Osteocyte (in vitro differentiated cells): ENCODE results near the gene ZNF628. TPM values are rescaled to one million over a fixed set of nuclear protein-coding genes. Genes with fewer than 3 reads are reported as not detected.

Experiments used
- DNase-seq: peaks from one replicate; pipeline ENCODE4 v3.0.0; 2021; ENCODE audit warnings: mixed read lengths; ENCODE audit not compliant: unreplicated experiment; ENCODE audit errors: extremely low spot score
- H3K27ac Mint-ChIP-seq: one replicate; pipeline ENCODE4 v1.8.0; 2021; ENCODE audit warnings: mild to moderate bottlenecking, mixed read lengths; ENCODE audit not compliant: unreplicated experiment
- H3K27me3 Mint-ChIP-seq: one replicate; pipeline ENCODE4 v1.8.0; 2021; ENCODE audit warnings: mixed read lengths; ENCODE audit not compliant: unreplicated experiment
- H3K36me3 Mint-ChIP-seq: one replicate; pipeline ENCODE4 v1.8.0; 2021; ENCODE audit warnings: mixed read lengths; ENCODE audit not compliant: unreplicated experiment
- H3K4me1 Mint-ChIP-seq: one replicate; pipeline ENCODE4 v1.8.0; 2021; ENCODE audit warnings: mixed read lengths; ENCODE audit not compliant: unreplicated experiment
- H3K4me3 Mint-ChIP-seq: one replicate; pipeline ENCODE4 v1.8.0; 2021; ENCODE audit warnings: mild to moderate bottlenecking, moderate library complexity, mixed read lengths; ENCODE audit not compliant: unreplicated experiment
- H3K9me3 Mint-ChIP-seq: one replicate; pipeline ENCODE4 v1.8.0; 2021; ENCODE audit warnings: mixed read lengths; ENCODE audit not compliant: unreplicated experiment
- total RNA-seq: library from RNA; stranded (reverse); gene quantifications from 2 replicates; pipeline ENCODE4 v1.2.1, GENCODE V29; 2021
- TF ChIP-seq, protein P1 (sequence below): fragments of 200-600 bp; sonication (generic); IDR thresholded peaks from 2 replicates; pipeline ENCODE4 v1.5.0; 2021; ENCODE audit warnings: antibody characterized with exemption, mild to moderate bottlenecking, moderate library complexity

Gene ZNF628
- total RNA-seq, 1 donor from 2014 or later, result 11.6 TPM

GRCh38 chr19:55457683-55458457, 18.5 kb upstream of the ZNF628 start:
- TF ChIP-seq, protein P1, sequence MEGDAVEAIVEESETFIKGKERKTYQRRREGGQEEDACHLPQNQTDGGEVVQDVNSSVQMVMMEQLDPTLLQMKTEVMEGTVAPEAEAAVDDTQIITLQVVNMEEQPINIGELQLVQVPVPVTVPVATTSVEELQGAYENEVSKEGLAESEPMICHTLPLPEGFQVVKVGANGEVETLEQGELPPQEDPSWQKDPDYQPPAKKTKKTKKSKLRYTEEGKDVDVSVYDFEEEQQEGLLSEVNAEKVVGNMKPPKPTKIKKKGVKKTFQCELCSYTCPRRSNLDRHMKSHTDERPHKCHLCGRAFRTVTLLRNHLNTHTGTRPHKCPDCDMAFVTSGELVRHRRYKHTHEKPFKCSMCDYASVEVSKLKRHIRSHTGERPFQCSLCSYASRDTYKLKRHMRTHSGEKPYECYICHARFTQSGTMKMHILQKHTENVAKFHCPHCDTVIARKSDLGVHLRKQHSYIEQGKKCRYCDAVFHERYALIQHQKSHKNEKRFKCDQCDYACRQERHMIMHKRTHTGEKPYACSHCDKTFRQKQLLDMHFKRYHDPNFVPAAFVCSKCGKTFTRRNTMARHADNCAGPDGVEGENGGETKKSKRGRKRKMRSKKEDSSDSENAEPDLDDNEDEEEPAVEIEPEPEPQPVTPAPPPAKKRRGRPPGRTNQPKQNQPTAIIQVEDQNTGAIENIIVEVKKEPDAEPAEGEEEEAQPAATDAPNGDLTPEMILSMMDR, result no peak
- H3K9me3 Mint-ChIP-seq, result no peaks in the 10 kb centered on the region
- peaks cover 24% of the 10 kb centered on the region for H3K4me1 Mint-ChIP-seq
- H3K4me3 Mint-ChIP-seq, result no peak overlapping the region
- no peak overlapping the region for H3K27ac Mint-ChIP-seq
- peaks cover 9% of the 10 kb centered on the region for H3K36me3 Mint-ChIP-seq
- H3K27me3 Mint-ChIP-seq, result peaks cover 6% of the 10 kb centered on the region
- DNase-seq, result no peak

DNA sequence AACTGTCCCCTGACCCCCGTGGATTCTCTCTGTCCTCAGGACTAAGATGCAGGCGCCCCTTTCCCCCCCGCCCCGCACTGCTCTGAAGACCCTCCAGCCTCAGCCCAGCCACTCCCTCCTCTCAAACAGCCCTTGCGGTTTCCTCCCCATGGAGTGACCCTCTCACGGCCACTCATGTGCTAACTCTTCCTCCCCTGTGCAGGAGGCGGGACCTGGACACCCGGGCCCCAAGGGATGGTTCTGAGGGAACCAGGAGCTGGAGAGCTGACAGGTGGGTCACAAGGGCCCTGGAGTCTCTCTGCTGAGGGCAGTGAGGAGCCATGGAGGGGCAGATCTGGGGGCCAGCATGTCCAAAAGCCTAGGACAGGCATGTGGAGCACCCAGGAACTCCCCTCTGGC, 16.9 kb upstream of the ZNF628 start:
- no peaks in the 10 kb centered on the region for H3K9me3 Mint-ChIP-seq
- TF ChIP-seq, protein P1, result no peak
- H3K27me3 Mint-ChIP-seq, result no peaks in the 10 kb centered on the region
- DNase-seq, result no peak
- H3K27ac Mint-ChIP-seq, result no peak overlapping the region
- H3K4me1 Mint-ChIP-seq, result peaks cover 20% of the 10 kb centered on the region
- H3K4me3 Mint-ChIP-seq, result no peak overlapping the region
- H3K36me3 Mint-ChIP-seq, result peaks cover 3% of the 10 kb centered on the region

DNA sequence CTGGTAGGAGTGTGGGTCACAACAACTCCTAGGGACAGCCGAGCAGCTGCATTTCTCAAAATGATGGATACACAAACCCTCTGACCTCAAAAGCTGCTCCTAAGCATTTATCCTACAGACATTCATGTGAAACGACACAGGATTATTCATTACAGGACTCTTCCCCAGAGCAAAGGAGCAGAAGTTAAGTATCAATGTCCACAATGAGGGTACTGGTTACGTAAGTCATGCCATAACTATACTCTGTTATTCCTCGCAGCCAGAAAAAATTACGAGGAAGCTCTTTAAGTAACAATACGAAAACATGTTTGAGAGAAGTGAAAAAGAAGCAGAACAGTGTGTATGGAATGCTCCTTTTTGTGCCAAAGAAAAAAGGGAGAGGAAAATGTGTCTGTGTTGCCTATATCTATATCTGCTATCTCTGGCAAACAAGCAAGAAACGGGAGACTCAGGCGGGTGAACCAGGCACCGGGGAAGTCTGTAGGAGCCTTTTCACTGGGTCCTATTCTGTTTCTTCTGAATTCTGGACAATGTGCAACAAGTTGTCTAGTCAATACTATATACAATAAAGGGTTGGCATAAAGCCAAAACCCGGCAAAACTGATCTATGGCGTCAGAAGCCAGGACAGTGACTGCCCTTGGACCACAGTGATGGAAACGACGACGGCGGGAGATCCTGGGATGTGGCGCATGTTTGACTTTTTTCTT, 16.3 kb upstream of the ZNF628 start:
- no peaks in the 10 kb centered on the region for H3K36me3 Mint-ChIP-seq
- no peak for DNase-seq
- H3K4me3 Mint-ChIP-seq, result peak overlapping the region; percentile 86
- H3K4me1 Mint-ChIP-seq, result peaks cover 20% of the 10 kb centered on the region
- TF ChIP-seq, protein P1, result no peak
- H3K9me3 Mint-ChIP-seq, result no peaks in the 10 kb centered on the region
- H3K27me3 Mint-ChIP-seq, result no peaks in the 10 kb centered on the region
- peak overlapping the region; percentile 71 for H3K27ac Mint-ChIP-seq

GRCh38 chr19:55460670-55461258, 15.7 kb upstream of the ZNF628 start:
- no peaks in the 10 kb centered on the region for H3K9me3 Mint-ChIP-seq
- peak overlapping the region; percentile 71 for H3K27ac Mint-ChIP-seq
- TF ChIP-seq, protein P1, result no peak
- H3K36me3 Mint-ChIP-seq, result no peaks in the 10 kb centered on the region
- peaks cover 20% of the 10 kb centered on the region for H3K4me1 Mint-ChIP-seq
- no peak for DNase-seq
- no peaks in the 10 kb centered on the region for H3K27me3 Mint-ChIP-seq
- peak overlapping the region; percentile 86 for H3K4me3 Mint-ChIP-seq
